ENCODE results near the gene CYB5A.
"Not testable (repeated sequence)": the region's sequence is repeated elsewhere in the genome, so short reads cannot be mapped to it uniquely, and the experiment has no call there.

CYB5A gene

GRCh38 chr18:74292982-74293381 lies 1.2 kb upstream of the CYB5A start:
- not testable (repeated sequence) for DNase-seq

- DNase-seq: no peak
These were observed 737 bp upstream of the CYB5A start for GRCh38 chr18:74292541-74292858.

GRCh38 chr18:74291472-74291770 lies 342 bp downstream of the CYB5A start:
- DNase-seq: no peak

- no peak for DNase-seq
These were observed 830 bp downstream of the CYB5A start for GRCh38 chr18:74290794-74291471.

- DNase-seq: no peak
These were observed 1.7 kb downstream of the CYB5A start for GRCh38 chr18:74290021-74290420.

- no peak for DNase-seq
These were observed 2.6 kb downstream of the CYB5A start for GRCh38 chr18:74289137-74289536.

GRCh38 chr18:74288730-74289129 lies 3.0 kb downstream of the CYB5A start:
- DNase-seq: no peak

GRCh38 chr18:74288041-74288440 lies 3.7 kb downstream of the CYB5A start:
- no peak for DNase-seq

- no peak for DNase-seq
These were observed 4.9 kb downstream of the CYB5A start for GRCh38 chr18:74286856-74287255.

- no peak for DNase-seq
These were observed 5.5 kb downstream of the CYB5A start for GRCh38 chr18:74286106-74286855.

GRCh38 chr18:74285583-74285982 lies 6.2 kb downstream of the CYB5A start:
- not testable (repeated sequence) for DNase-seq

- DNase-seq: no peak
These were observed 6.8 kb downstream of the CYB5A start for GRCh38 chr18:74284980-74285355.

GRCh38 chr18:74284191-74284979 lies 7.4 kb downstream of the CYB5A start:
- DNase-seq: no peak

- DNase-seq: no peak
These were observed 8.1 kb downstream of the CYB5A start for GRCh38 chr18:74283646-74284045.

- DNase-seq: no peak
These were observed 8.8 kb downstream of the CYB5A start for GRCh38 chr18:74282755-74283554.

- no peak for DNase-seq
These were observed 9.6 kb downstream of the CYB5A start for GRCh38 chr18:74281980-74282754.

- no peak for DNase-seq
These were observed 10.5 kb downstream of the CYB5A start for GRCh38 chr18:74281011-74281979.

GRCh38 chr18:74278983-74279382 lies 12.8 kb downstream of the CYB5A start:
- DNase-seq: no peak

- DNase-seq: no peak
These were observed 13.7 kb downstream of the CYB5A start for GRCh38 chr18:74278058-74278457.

- no peak for DNase-seq
These were observed 14.5 kb downstream of the CYB5A start for GRCh38 chr18:74277296-74277695.

GRCh38 chr18:74276609-74277008 lies 15.2 kb downstream of the CYB5A start:
- DNase-seq: no peak

Measured in stimulated activated CD4-positive, alpha-beta T cell treated with anti-CD3 and anti-CD28 coated beads, Interleukin-4, amount 100 ng/mL, for 4 hours (primary cell).